Right atrium auricular region (tissue), 2 donors: ENCODE data around the gene CDRT4. TPM values are rescaled to one million over a fixed set of nuclear protein-coding genes. Genes with fewer than 3 reads are reported as not detected.

ENCODE experiments used
- DNase-seq: peaks from one replicate; pipeline ENCODE4 v3.0.0-alpha.2; 2019; ENCODE audit warnings: low spot score
- H3K27ac ChIP-seq, 2 donors: fragments of 200-600 bp; sonication (generic); 1 replicate in 1 of 2; 2 replicates in 1 of 2; pipeline ENCODE4 v1.5.1; 2016 to 2019
- H3K27me3 ChIP-seq, 2 donors: fragments of 200-600 bp; sonication (generic); one replicate each; pipeline versions ENCODE4 v1.5.1 to v1.6.0; 2017 to 2019
- H3K36me3 ChIP-seq: fragments of 200-600 bp; sonication (generic); one replicate; pipeline ENCODE4 v1.5.1; 2016
- H3K4me1 ChIP-seq, 2 donors: fragments of 200-600 bp; sonication (generic); one replicate each; pipeline versions ENCODE4 v1.5.1 to v1.6.0; 2017 to 2019
- H3K4me3 ChIP-seq, 2 donors: fragments of 200-600 bp; sonication (generic); 1 replicate in 1 of 2; 2 replicates in 1 of 2; pipeline ENCODE4 v1.5.1; 2017 to 2019; ENCODE audit warnings: mild to moderate bottlenecking in 1 of 2, moderate library complexity in 1 of 2
- H3K9me3 ChIP-seq, 2 donors: fragments of 200-600 bp; sonication (generic); one replicate each; pipeline ENCODE4 v1.5.1; 2019
- total RNA-seq, 2 donors: library from RNA; depleted of rRNA; stranded (reverse); fragments of >200 nt; gene quantifications; one replicate each; pipeline ENCODE4 v1.1.0, GENCODE V29; 2016
- TF ChIP-seq, protein P1 (sequence below), 2 donors: fragments of 200-600 bp; sonication (generic); IDR thresholded peaks; one replicate each; pipeline ENCODE4 v1.5.1; 2019; ENCODE audit warnings: antibody characterized with exemption in 2 of 2

The CDRT4 gene
- total RNA-seq, result under 1 TPM in 1 of 2 donors, not detected in 1; 0.94 TPM

DNA sequence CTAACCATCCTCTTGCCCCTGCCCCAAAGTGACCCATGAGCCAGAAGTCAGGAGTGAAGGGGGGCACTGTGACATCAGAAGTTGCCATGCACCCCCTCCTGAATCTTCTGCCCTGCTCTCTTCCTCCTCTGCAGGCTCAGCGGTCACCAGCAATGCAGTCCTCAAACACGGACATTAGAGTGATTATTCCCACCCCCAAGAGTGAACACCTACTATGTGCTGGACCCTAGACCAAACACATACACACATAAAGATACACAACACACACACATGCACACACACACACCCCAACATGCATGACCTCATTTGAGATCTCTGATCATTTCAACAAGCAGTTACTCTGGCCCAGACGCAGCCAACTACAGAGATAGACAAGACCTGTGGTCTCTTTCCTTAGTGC is at the start of gene CDRT4:
CDRT4 (minus strand) TSS at position 30 of the 400 bp plus-strand sequence. CDS start 27,383 bp downstream, outside the sequence.
- Histone ChIP-seq H3K27ac (peak within 1 kb of the TSS in 1 of 2 donors; percentile 12), H3K36me3 (no peaks in the 10 kb centered on the region)
- TF ChIP-seq, protein P1, sequence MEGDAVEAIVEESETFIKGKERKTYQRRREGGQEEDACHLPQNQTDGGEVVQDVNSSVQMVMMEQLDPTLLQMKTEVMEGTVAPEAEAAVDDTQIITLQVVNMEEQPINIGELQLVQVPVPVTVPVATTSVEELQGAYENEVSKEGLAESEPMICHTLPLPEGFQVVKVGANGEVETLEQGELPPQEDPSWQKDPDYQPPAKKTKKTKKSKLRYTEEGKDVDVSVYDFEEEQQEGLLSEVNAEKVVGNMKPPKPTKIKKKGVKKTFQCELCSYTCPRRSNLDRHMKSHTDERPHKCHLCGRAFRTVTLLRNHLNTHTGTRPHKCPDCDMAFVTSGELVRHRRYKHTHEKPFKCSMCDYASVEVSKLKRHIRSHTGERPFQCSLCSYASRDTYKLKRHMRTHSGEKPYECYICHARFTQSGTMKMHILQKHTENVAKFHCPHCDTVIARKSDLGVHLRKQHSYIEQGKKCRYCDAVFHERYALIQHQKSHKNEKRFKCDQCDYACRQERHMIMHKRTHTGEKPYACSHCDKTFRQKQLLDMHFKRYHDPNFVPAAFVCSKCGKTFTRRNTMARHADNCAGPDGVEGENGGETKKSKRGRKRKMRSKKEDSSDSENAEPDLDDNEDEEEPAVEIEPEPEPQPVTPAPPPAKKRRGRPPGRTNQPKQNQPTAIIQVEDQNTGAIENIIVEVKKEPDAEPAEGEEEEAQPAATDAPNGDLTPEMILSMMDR (IDR thresholded peaks at IDR 0.05), result no peak

DNA sequence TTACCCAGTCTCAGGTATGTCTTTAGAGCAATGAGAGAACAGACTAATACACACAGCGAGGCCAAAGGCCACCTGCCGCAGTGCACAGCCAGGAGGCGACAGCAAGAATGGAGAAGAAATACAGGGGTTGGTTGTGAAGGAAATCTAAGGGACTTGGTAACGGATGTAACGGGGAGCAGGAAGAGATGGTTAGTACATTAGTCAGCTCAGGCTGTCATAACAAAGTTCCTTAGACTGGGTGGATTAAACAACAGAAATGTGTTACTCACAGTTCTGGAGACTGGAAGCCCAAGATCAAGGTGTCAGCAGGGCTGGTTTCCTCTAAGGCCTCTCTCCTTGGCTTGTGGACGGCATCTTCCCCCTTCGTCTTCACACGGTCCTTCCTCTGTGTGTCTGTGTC is 48.7 kb upstream of the CDRT4 start:
- TF ChIP-seq, protein P1 (IDR thresholded peaks at IDR 0.05), result no peak
- Histone ChIP-seq H3K9me3 (no peaks in the 10 kb centered on the region), H3K4me1 (peaks cover 0 to 5% of the 10 kb centered on the region in 2 donors), H3K36me3 (peaks cover 8% of the 10 kb centered on the region), H3K27me3 (no peaks in the 10 kb centered on the region), H3K27ac (no peak overlapping the region), H3K4me3 (no peak overlapping the region)
- DNase-seq, result no peak

More for the DNA sequence above, at the start of gene CDRT4:
- Histone ChIP-seq H3K4me1 (peaks cover 0 to 39% of the 10 kb centered on the region in 2 donors), H3K9me3 (no peaks in the 10 kb centered on the region), H3K4me3 (no peak within 1 kb of the TSS), H3K27me3 (no peaks in the 10 kb centered on the region)
- DNase-seq, result no peak

DNA sequence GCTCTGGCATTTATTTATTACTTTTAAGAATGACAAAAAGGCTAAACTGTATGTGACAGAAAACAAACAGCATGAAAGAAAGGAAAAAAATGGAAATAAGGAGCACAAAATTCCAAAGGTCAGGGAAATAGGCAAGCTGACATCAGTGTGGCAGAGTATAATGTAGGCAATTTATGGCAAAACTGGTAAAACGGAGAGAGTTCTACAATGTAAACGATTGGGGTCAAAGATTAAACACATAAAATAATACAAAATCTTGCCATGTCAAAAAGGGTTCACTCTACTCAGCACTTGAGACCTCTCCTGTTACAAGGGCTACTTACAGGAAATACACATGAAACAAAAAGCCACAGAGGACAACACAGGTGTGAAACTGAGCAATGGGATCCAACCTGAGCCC is 47.0 kb upstream of the CDRT4 start:
- no peak overlapping the region for H3K27ac ChIP-seq

DNA sequence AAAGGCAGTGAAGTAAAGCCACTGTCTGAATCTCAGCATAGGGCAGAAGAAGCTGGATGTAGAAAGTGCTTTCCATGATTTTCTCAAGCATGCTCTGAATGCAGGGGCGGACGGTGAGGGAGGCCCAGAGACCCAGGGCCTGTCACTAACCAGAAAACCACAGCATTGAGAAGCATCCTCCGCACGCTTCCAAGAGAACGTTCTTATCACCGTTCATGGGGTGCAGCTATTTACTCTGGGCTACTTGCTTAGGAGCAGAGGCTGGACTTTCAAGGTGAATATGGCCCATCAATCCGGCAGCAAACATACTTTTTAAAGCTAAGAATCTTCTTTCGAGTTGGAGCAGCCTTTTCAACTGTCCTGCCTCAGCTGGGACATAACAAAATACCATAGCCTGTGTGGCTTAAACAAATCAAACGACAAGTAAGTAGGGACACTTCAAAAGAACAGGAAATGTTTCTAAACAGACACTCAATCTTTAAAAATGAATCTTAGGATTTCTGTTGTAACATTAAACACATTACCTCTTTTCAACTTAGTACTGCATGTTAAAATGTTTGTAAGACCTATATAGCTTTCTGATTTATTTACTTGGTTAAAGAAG is 46.5 kb upstream of the CDRT4 start:
- TF ChIP-seq, protein P1 (IDR thresholded peaks at IDR 0.05), result no peak
- H3K9me3 ChIP-seq, result no peaks in the 10 kb centered on the region
- H3K27ac ChIP-seq, result peak overlapping the region in 1 of 2 donors; percentile 41
- H3K36me3 ChIP-seq, result peaks cover 8% of the 10 kb centered on the region
- H3K4me1 ChIP-seq, result peaks cover 0 to 5% of the 10 kb centered on the region in 2 donors
- no peaks in the 10 kb centered on the region for H3K27me3 ChIP-seq
- no peak overlapping the region for H3K4me3 ChIP-seq
- DNase-seq, result no peak

More for the DNA sequence above, 47.0 kb upstream of the CDRT4 start:
- no peak overlapping the region for H3K4me3 ChIP-seq
- H3K27me3 ChIP-seq, result no peaks in the 10 kb centered on the region
- no peaks in the 10 kb centered on the region for H3K9me3 ChIP-seq
- peaks cover 8% of the 10 kb centered on the region for H3K36me3 ChIP-seq
- TF ChIP-seq, protein P1 (IDR thresholded peaks at IDR 0.05), result no peak
- DNase-seq, result no peak
- H3K4me1 ChIP-seq, result peaks cover 0 to 5% of the 10 kb centered on the region in 2 donors

DNA sequence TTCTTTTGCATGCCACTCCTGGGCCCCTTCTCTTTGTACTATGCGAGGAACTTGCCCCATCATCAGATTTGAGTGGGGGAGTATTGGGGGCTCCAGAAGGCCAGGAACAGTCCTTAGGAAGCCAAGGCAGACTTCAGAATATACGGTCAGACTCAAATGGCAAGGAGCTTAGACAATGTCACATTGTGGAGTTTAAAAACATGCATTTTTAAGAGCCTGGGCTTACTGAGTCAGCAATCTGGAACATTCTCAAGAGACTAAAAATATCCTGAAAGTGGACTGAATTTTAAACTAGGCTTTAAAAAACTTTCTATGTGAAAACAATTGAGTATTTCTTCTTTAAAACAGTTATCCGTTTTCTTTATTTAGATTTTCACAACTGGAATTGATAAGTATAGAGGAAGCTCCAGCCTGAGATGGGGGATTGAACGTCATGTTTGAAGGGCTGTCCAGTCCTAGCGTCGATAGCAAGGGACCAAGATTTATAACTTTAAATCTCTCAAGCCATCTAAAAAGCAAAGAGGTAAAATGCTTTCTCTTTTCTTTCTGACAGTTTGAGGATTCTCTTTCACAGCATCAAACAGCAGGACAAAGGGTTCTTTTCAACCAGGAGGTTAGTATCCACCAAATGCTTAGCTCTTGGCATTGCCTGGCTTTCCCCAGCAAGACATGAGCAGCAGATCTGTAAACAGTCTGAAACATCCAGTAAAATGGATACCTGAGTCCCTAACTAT is 45.8 kb upstream of the CDRT4 start:
- Histone ChIP-seq H3K27ac (peak overlapping the region; percentile 22 to 41), H3K4me3 (no peak overlapping the region), H3K36me3 (peaks cover 8% of the 10 kb centered on the region), H3K4me1 (peaks cover 0 to 5% of the 10 kb centered on the region in 2 donors), H3K9me3 (no peaks in the 10 kb centered on the region), H3K27me3 (no peaks in the 10 kb centered on the region)
- DNase-seq, result no peak
- TF ChIP-seq, protein P1 (IDR thresholded peaks at IDR 0.05), result no peak
